ENCODE data around the gene BLVRA.
A peak's percentile ranks its signal among the peaks of the same experiment; 100 is the strongest.
"Not testable (repeated sequence)": the region's sequence is repeated elsewhere in the genome, so short reads cannot be mapped to it uniquely, and the experiment has no call there.

BLVRA gene

GRCh38 chr7:43768887-43769272 lies 10.4 kb downstream of the BLVRA start:
- Histone ChIP-seq H3K4me1 (peaks cover 0 to 16% (median 0%) of the 10 kb centered on the region in 4 donors), H3K4me3 (no peak overlapping the region), H3K27ac (no peak overlapping the region), H3K27me3 (no peaks in the 10 kb centered on the region), H3K36me3 (peaks cover 16 to 25% (median 23%) of the 10 kb centered on the region in 3 donors), H3K9me3 (no peaks in the 10 kb centered on the region)
- no peak for DNase-seq
- intact Hi-C loops (cut with DNase I; ENCODE audit: low total_unique reads): no loop called here
- TF ChIP-seq CTCF (IDR thresholded peaks at IDR 0.05): no peak

- intact Hi-C loops (cut with DNase I; ENCODE audit: low total_unique reads): no loop called here
These were observed 10.8 kb downstream of the BLVRA start for GRCh38 chr7:43769281-43769680.

GRCh38 chr7:43769791-43770465 lies 11.4 kb downstream of the BLVRA start:
- Histone ChIP-seq H3K4me1 (peaks cover 0 to 6% (median 0%) of the 10 kb centered on the region in 4 donors), H3K27ac (no peak overlapping the region), H3K27me3 (no peaks in the 10 kb centered on the region), H3K36me3 (peaks cover 16 to 25% (median 23%) of the 10 kb centered on the region in 3 donors), H3K4me3 (no peak overlapping the region), H3K9me3 (no peaks in the 10 kb centered on the region)
- DNase-seq: no peak
- no peak for TF ChIP-seq CTCF (IDR thresholded peaks at IDR 0.05)
- intact Hi-C loops (cut with DNase I; ENCODE audit: low total_unique reads): no loop called here

More at GRCh38 chr7:43769281-43769680, 10.8 kb downstream of the BLVRA start:
- DNase-seq: peak in 1 of 2 donors; percentile 45
- Histone ChIP-seq H3K27me3 (no peaks in the 10 kb centered on the region), H3K36me3 (peaks cover 16 to 25% (median 23%) of the 10 kb centered on the region in 3 donors), H3K27ac (no peak overlapping the region), H3K4me3 (no peak overlapping the region), H3K9me3 (no peaks in the 10 kb centered on the region), H3K4me1 (peaks cover 0 to 12% (median 0%) of the 10 kb centered on the region in 4 donors)
- no peak for TF ChIP-seq CTCF (IDR thresholded peaks at IDR 0.05)

- Histone ChIP-seq H3K4me3 (no peak overlapping the region), H3K27me3 (no peaks in the 10 kb centered on the region), H3K9me3 (no peaks in the 10 kb centered on the region), H3K36me3 (peaks cover 16 to 25% (median 23%) of the 10 kb centered on the region in 3 donors), H3K27ac (no peak overlapping the region), H3K4me1 (no peaks in the 10 kb centered on the region)
- intact Hi-C loops (cut with DNase I; ENCODE audit: low total_unique reads): no loop called here
- no peak for DNase-seq
- no peak for TF ChIP-seq CTCF (IDR thresholded peaks at IDR 0.05)
These were observed 12.6 kb downstream of the BLVRA start for GRCh38 chr7:43771128-43771527.

- DNase-seq: peak in 1 of 2 donors; percentile 41
- Histone ChIP-seq H3K27ac (no peak overlapping the region), H3K36me3 (peaks cover 16 to 25% (median 23%) of the 10 kb centered on the region in 3 donors), H3K27me3 (no peaks in the 10 kb centered on the region), H3K4me1 (no peaks in the 10 kb centered on the region), H3K4me3 (no peak overlapping the region), H3K9me3 (no peaks in the 10 kb centered on the region)
- intact Hi-C loops (cut with DNase I; ENCODE audit: low total_unique reads): no loop called here
- TF ChIP-seq CTCF (IDR thresholded peaks at IDR 0.05): no peak
These were observed 13.1 kb downstream of the BLVRA start for GRCh38 chr7:43771573-43771972.

GRCh38 chr7:43773268-43773667 lies 14.8 kb downstream of the BLVRA start:
- H3K4me3 ChIP-seq; H3K4me1 ChIP-seq; H3K27me3 ChIP-seq; DNase-seq; intact Hi-C loops (cut with DNase I; ENCODE audit: low total_unique reads); H3K9me3 ChIP-seq; H3K27ac ChIP-seq: not testable (repeated sequence)
- peaks cover 16 to 25% (median 23%) of the 10 kb centered on the region in 3 donors for H3K36me3 ChIP-seq

GRCh38 chr7:43775255-43775654 lies 16.8 kb downstream of the BLVRA start:
- H3K9me3 ChIP-seq; H3K4me3 ChIP-seq; H3K4me1 ChIP-seq; H3K27me3 ChIP-seq; intact Hi-C loops (cut with DNase I; ENCODE audit: low total_unique reads); DNase-seq; H3K27ac ChIP-seq: not testable (repeated sequence)
- peaks cover 16 to 31% (median 27%) of the 10 kb centered on the region in 3 donors for H3K36me3 ChIP-seq

GRCh38 chr7:43778293-43779044 lies 20.0 kb downstream of the BLVRA start:
- intact Hi-C loops (cut with DNase I; ENCODE audit: low total_unique reads); H3K9me3 ChIP-seq; H3K27me3 ChIP-seq; H3K27ac ChIP-seq; H3K4me1 ChIP-seq; H3K4me3 ChIP-seq: not testable (repeated sequence)
- peak in 1 of 2 donors; percentile 15 for DNase-seq
- H3K36me3 ChIP-seq: peaks cover 5 to 11% (median 6%) of the 10 kb centered on the region in 3 donors

Measured in tibial artery (tissue), 4 donors.